GM13977 (cell line): ENCODE results near the gene DMC1.
"Not testable (repeated sequence)": the region's sequence is repeated elsewhere in the genome, so short reads cannot be mapped to it uniquely, and the experiment has no call there.

Source experiments
- DNase-seq: peaks from one replicate; pipeline ENCODE4 v3.0.0; 2012; ENCODE audit warnings: low spot score
- in situ Hi-C: fragments of 300-500 bp; cut with MboI; formaldehyde crosslinking; loops from one replicate; pipeline ENCODE4 v1.12.0; 2022; ENCODE audit warnings: low sequenced_read_pairs, low pct_unique_long_range_greater_than_20kb, mixed read lengths, inconsistent platforms; ENCODE audit not compliant: unreplicated experiment
- TF ChIP-seq, protein P1 (sequence below): IDR thresholded peaks from 2 replicates; pipeline ENCODE4 v1.5.1; 2012; ENCODE audit warnings: mild to moderate bottlenecking, control low read depth; ENCODE audit not compliant: insufficient read depth; ENCODE audit errors: extremely low read depth, missing control alignments

The DMC1 gene

DNA sequence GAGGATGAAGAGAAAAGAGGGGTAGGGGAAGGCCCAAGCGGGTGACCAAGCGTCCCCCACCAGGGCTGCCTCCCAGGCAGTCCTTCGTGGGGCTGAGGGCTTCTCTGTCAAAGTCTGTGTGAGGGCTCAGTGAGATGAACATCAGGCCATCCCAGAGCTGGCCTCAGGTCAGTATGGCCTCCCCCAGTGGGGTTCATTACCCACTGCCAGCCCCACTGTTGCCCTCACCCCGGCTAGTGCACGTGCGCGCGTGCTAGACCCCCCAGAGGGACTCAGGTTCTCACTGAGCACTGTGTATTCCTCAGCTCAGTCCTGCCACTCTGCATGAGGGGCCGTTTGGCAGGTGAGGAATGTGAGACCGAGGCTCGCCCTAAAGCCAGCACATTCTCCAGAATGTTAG, 98.7 kb downstream of the DMC1 start:
- DNase-seq, result no peak
- in situ Hi-C loops, result no loop called here
- TF ChIP-seq, protein P1, sequence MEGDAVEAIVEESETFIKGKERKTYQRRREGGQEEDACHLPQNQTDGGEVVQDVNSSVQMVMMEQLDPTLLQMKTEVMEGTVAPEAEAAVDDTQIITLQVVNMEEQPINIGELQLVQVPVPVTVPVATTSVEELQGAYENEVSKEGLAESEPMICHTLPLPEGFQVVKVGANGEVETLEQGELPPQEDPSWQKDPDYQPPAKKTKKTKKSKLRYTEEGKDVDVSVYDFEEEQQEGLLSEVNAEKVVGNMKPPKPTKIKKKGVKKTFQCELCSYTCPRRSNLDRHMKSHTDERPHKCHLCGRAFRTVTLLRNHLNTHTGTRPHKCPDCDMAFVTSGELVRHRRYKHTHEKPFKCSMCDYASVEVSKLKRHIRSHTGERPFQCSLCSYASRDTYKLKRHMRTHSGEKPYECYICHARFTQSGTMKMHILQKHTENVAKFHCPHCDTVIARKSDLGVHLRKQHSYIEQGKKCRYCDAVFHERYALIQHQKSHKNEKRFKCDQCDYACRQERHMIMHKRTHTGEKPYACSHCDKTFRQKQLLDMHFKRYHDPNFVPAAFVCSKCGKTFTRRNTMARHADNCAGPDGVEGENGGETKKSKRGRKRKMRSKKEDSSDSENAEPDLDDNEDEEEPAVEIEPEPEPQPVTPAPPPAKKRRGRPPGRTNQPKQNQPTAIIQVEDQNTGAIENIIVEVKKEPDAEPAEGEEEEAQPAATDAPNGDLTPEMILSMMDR, result no peak

DNA sequence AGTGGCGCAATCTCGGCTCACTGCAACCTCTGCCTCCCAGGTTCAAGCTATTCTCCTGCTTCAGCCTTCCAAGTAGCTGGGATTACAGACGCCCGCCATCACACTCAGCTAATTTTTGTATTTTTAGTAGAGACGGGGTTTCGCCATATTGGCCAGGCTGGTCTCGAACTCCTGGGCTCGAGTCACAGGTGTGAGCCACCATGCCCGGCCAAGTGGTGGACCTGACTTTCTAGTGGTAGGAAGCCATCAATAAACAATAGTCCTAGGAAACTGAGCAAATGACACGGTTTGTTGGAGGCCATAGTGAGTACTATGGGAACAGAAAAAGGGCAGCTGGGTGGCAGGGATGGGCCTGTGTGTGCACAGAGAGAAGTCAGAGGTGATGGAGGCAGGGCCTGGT, 99.8 kb downstream of the DMC1 start:
- in situ Hi-C loops, DNase-seq: not testable (repeated sequence)

DNA sequence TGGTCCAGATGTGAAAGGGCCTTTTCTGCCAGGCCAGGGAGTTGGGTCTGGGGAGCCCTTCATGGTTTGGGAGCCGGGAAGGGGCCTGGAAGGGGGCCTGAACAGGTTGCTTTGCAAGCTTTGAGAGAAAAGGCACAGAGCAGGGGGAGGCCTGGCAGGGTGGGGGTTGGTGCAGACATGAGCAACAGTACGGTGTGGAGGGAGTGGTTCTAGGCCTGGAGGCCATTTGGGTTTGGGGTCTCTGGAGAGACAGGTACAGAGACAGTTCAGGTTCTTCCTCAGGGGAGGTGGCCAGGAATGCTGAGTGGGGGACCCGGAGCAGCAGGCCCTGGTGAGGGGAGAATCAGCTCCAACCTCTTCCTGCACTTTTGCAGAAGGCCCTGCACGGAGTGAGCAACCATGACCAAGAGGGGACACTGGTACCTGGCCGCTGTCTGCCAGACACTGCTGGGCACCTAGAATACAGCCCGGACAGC, 100.6 kb downstream of the DMC1 start:
- TF ChIP-seq, protein P1, result no peak
- in situ Hi-C loops, result no loop called here

More for the DNA sequence above, 100.6 kb downstream of the DMC1 start:
- DNase-seq, result peak; percentile 32
